Osteoblast (primary cell): Measurements from ENCODE around the gene SNX30. TPM values are rescaled to one million over a fixed set of nuclear protein-coding genes. Genes with fewer than 3 reads are reported as not detected.

Experiments used
- DNase-seq: peaks from one replicate; pipeline ENCODE4 v3.0.0; 2011; ENCODE audit warnings: low spot score, mixed read lengths; ENCODE audit not compliant: insufficient read length; ENCODE audit errors: missing footprints
- H2AFZ ChIP-seq: 2 replicates; pipeline ENCODE4 v1.6.0; 2011; ENCODE audit warnings: mild to moderate bottlenecking, low read length
- H3K27ac ChIP-seq: 2 replicates; pipeline ENCODE4 v1.5.1; 2011; ENCODE audit warnings: mild to moderate bottlenecking, low read depth, low read length, moderate library complexity
- H3K27me3 ChIP-seq: 2 replicates; pipeline ENCODE4 v1.6.0; 2012; ENCODE audit warnings: mild to moderate bottlenecking, control low read depth, inconsistent platforms, low read length, moderate library complexity; ENCODE audit not compliant: insufficient read depth
- H3K36me3 ChIP-seq: 2 replicates; pipeline ENCODE4 v1.5.1; 2011; ENCODE audit warnings: mild to moderate bottlenecking, low read length, control low read depth, moderate library complexity; ENCODE audit not compliant: insufficient read depth
- H3K4me1 ChIP-seq: 2 replicates; pipeline ENCODE4 v1.5.1; 2011; ENCODE audit warnings: mild to moderate bottlenecking, low read length, control low read depth, moderate library complexity; ENCODE audit not compliant: insufficient read depth
- H3K4me2 ChIP-seq: 2 replicates; pipeline ENCODE4 v1.6.0; 2011; ENCODE audit warnings: mild to moderate bottlenecking, low read length; ENCODE audit not compliant: insufficient read depth
- H3K4me3 ChIP-seq: fragments of 200-600 bp; sonication (generic); 3 replicates; pipeline ENCODE4 v1.5.1; 2012; ENCODE audit warnings: mild to moderate bottlenecking, low read length, inconsistent platforms; ENCODE audit not compliant: insufficient read depth
- H3K79me2 ChIP-seq: 2 replicates; pipeline ENCODE4 v1.6.0; 2012; ENCODE audit warnings: mild to moderate bottlenecking, low read length, control low read depth, inconsistent platforms; ENCODE audit not compliant: insufficient read depth
- H3K9me3 ChIP-seq: 2 replicates; pipeline ENCODE4 v1.5.1; 2011; ENCODE audit warnings: low read depth, low read length, control low read depth
- H4K20me1 ChIP-seq: 2 replicates; pipeline ENCODE4 v1.6.0; 2012; ENCODE audit warnings: mild to moderate bottlenecking, low read length, control low read depth; ENCODE audit not compliant: insufficient read depth
- total RNA-seq: library from RNA; depleted of rRNA; stranded (reverse); fragments of >200 nt; gene quantifications from 2 replicates; pipeline ENCODE4 v1.2.3, GENCODE V29; 2012
- TF ChIP-seq, protein P1 (sequence below): IDR thresholded peaks from 2 replicates; pipeline ENCODE4 v1.5.1; 2011; ENCODE audit warnings: mild to moderate bottlenecking, low read depth, low read length, moderate library complexity; ENCODE audit errors: extremely low read depth

SNX30 gene
- total RNA-seq, 1 donor, result 38.7 TPM

DNA sequence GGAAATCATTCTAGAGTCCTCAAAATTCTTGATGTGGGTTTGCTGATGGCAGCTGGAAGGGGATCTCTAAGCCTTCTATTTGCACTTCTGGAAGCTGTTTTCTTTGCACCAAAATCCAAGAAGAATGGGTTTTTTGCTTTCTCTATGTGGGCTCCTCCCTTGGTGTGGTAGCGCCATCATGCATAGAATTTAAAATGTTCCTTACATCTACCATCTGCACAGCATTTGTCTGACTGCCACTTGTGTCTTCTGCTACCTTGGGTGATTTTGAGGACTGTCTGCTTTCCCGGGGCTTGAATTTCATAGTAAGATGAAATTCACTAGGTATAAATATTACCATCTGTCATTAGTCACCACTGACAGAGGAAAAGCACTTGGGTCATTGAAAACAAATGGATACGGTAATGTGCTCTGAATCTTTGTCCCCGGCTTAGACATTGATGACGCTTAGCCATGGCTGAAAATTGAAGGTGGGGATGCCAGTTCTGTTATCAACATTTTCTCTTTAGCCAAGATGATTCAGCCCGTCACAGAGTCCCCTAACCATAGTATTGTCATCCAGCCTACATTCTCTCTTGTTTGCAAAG is 30.0 kb downstream of the SNX30 start:
- no peaks in the 10 kb centered on the region for H3K27me3 ChIP-seq
- no peak overlapping the region for H3K27ac ChIP-seq
- no peak overlapping the region for H3K4me3 ChIP-seq
- no peaks in the 10 kb centered on the region for H3K9me3 ChIP-seq
- peaks cover 28% of the 10 kb centered on the region for H4K20me1 ChIP-seq
- H2AFZ ChIP-seq, result no peak overlapping the region
- H3K36me3 ChIP-seq, result no peaks in the 10 kb centered on the region
- DNase-seq, result no peak
- H3K4me2 ChIP-seq, result no peak overlapping the region
- TF ChIP-seq, protein P1, sequence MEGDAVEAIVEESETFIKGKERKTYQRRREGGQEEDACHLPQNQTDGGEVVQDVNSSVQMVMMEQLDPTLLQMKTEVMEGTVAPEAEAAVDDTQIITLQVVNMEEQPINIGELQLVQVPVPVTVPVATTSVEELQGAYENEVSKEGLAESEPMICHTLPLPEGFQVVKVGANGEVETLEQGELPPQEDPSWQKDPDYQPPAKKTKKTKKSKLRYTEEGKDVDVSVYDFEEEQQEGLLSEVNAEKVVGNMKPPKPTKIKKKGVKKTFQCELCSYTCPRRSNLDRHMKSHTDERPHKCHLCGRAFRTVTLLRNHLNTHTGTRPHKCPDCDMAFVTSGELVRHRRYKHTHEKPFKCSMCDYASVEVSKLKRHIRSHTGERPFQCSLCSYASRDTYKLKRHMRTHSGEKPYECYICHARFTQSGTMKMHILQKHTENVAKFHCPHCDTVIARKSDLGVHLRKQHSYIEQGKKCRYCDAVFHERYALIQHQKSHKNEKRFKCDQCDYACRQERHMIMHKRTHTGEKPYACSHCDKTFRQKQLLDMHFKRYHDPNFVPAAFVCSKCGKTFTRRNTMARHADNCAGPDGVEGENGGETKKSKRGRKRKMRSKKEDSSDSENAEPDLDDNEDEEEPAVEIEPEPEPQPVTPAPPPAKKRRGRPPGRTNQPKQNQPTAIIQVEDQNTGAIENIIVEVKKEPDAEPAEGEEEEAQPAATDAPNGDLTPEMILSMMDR, result no peak
- no peaks in the 10 kb centered on the region for H3K4me1 ChIP-seq
- H3K79me2 ChIP-seq, result peaks cover 70% of the 10 kb centered on the region

DNA sequence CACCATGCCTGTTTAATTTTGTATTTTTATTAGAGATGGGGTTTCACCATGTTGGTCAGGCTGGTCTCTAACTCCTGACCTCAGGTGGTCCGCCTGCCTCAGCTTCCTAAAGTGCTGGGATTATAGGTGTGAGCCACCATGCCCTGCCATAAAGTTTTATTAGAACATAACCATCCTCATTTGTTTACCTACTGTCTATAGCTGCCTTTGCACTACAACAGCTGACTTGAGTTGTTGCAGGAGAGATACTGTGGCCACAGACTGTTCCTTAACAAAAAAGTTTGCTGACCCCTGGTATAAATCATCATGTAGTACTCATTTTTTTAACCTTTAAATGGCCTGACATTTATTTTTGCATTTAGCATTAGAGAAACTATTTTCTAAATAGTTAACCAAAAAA is 31.7 kb downstream of the SNX30 start:
- Histone ChIP-seq H3K79me2 (peaks cover 70% of the 10 kb centered on the region), H3K27me3 (no peaks in the 10 kb centered on the region), H3K9me3 (no peaks in the 10 kb centered on the region), H3K36me3 (no peaks in the 10 kb centered on the region), H3K4me2 (no peak overlapping the region), H4K20me1 (peaks cover 21% of the 10 kb centered on the region), H2AFZ (no peak overlapping the region), H3K4me1 (no peaks in the 10 kb centered on the region), H3K4me3 (no peak overlapping the region), H3K27ac (no peak overlapping the region)
- no peak for DNase-seq
- TF ChIP-seq, protein P1, result no peak

DNA sequence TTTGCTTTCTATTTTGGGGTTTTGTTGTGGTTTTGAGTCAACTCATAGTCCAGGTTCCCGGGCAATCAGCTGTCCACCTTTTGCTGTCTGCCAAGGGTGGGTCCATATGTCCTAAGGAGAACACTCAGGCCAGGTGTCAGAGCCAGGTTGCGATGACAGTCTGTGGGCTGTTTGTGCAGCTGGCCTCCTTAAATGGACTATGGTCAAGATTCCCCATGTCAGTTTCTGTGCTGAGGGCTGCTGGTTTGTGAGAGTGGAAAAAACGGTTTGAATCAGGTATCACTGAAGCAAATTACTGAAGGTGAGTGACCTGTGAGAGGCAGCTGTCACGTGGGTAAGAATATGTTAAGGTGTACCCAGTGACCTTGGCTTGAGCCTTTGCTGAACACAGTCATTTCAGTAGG is 33.0 kb downstream of the SNX30 start:
- Histone ChIP-seq H3K4me2 (no peak overlapping the region), H3K27ac (no peak overlapping the region), H3K79me2 (peaks cover 73% of the 10 kb centered on the region), H3K4me1 (peaks cover 2% of the 10 kb centered on the region), H3K9me3 (no peaks in the 10 kb centered on the region), H4K20me1 (peaks cover 21% of the 10 kb centered on the region), H3K36me3 (no peaks in the 10 kb centered on the region), H2AFZ (no peak overlapping the region), H3K27me3 (no peaks in the 10 kb centered on the region), H3K4me3 (no peak overlapping the region)
- no peak for DNase-seq
- TF ChIP-seq, protein P1, result no peak

DNA sequence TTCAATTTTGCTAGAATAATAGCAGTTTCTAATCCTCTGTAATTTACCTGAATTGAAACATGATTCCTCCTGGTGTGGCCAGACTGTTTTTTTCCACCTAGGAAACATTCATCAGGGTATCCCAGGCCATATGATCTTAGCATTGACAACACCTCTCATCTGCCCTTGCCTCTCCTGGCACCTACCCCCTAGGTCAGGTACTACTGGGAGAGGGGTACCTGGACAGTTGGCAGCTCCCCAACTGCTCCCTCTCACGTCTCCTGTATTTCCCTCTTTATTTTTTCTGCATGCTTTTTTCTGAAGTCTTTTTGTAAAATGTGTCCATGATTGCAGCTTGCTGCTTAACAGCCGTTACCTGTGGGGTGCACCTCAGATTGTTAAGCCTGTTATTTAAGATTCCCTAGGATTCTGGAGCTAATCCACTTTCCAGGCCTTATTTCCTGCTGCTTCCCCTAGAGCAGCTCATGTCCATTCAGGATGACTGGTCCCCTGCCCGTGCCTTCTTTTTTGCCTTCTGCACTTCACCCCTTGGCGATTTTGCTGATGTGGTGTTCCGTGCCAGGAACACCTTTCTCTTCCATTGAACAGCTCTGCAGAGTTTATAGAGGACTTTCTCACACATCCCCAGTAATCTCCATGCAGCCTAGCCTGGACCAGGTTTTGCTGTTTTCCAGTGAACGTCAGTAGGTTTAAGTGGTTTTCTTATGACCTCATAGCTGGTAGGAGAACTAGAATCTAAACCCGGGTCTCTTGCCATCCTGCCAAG is 33.6 kb downstream of the SNX30 start:
- Histone ChIP-seq H3K36me3 (no peaks in the 10 kb centered on the region), H3K27me3 (no peaks in the 10 kb centered on the region), H2AFZ (no peak overlapping the region), H3K4me1 (peaks cover 6% of the 10 kb centered on the region), H4K20me1 (peaks cover 17% of the 10 kb centered on the region), H3K27ac (no peak overlapping the region), H3K4me3 (no peak overlapping the region), H3K9me3 (no peaks in the 10 kb centered on the region), H3K79me2 (peaks cover 71% of the 10 kb centered on the region), H3K4me2 (peak overlapping the region; percentile 43)
- TF ChIP-seq, protein P1, result no peak
- DNase-seq, result no peak
